HL-60/S4 treated with retinoic acid at 250 ng/mL for 4 days and 3 days (cell line): ENCODE measurements around the gene DAZAP1.
"Not testable (repeated sequence)": the region's sequence is repeated elsewhere in the genome, so short reads cannot be mapped to it uniquely, and the experiment has no call there.

Experiments used
- in situ Hi-C: fragments of 300-500 bp; cut with MboI; formaldehyde crosslinking; loops from 2 replicates; pipeline ENCODE4 v1.7.0; 2022; ENCODE audit warnings: low sequenced_read_pairs

Gene DAZAP1

GRCh38 chr19:1438933-1439354 lies 31.6 kb downstream of the DAZAP1 start:
- in situ Hi-C loops = no loop called here

DNA sequence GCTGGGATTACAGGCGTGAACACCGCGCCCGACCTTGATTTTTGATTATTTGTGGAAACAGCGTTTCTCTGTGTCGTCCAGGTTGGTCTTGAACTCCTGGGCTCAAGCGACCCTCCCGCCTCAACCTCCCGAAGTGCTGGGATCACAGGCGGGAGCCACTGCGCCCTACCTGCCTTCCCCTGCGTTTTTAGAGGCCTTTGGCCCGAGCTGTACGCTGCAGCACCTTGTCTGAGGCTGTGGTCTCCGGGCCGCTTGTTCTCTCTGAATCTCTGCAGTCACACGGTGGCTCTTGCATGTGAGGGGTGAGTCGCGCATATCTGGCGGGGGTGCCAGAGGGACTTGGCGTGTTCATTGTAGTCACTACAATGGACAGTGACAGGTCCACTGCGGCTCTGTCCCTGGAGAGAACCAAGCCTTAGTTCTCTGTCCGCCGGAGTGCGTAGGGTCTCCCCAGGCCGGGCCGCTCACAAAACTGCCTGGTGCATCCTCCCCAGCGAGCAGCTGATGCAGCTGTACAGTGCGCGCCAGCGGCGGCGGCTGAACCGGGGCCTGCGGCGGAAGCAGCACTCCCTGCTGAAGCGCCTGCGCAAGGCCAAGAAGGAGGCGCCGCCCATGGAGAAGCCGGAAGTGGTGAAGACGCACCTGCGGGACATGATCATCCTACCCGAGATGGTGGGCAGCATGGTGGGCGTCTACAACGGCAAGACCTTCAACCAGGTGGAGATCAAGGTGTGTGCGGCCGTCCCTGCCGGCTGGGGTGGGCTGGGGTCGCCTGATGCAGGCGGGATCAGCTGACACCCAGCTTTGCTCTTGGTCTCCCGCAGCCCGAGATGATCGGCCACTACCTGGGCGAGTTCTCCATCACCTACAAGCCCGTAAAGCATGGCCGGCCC lies 32.4 kb downstream of the DAZAP1 start:
- in situ Hi-C loops = not testable (repeated sequence)

GRCh38 chr19:1440418-1440801 lies 33.0 kb downstream of the DAZAP1 start:
- in situ Hi-C loops = no loop called here

DNA sequence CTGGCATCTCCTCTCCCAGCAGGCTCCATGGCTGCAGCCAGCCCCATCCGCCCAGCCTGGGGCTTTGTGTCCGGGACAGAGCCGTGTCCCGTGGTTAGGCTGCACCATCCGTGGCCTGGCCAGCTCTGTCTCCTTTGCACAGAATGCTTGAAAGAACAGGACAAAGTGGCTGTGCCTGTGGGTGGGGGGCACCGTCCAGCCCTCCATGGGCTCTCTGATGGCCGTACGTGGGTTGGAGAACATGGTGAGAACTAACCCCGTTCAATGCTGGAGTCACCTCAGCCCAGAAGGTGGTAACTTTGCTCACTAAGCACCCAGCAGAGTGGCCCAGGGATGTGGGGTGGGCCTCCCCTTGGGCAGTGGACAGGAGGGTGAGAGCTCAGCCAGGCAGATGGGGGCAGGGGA lies 33.6 kb downstream of the DAZAP1 start:
- in situ Hi-C loops = no loop called here

- in situ Hi-C loops = no loop called here
Observed at GRCh38 chr19:1441677-1442438, 34.5 kb downstream of the DAZAP1 start.

DNA sequence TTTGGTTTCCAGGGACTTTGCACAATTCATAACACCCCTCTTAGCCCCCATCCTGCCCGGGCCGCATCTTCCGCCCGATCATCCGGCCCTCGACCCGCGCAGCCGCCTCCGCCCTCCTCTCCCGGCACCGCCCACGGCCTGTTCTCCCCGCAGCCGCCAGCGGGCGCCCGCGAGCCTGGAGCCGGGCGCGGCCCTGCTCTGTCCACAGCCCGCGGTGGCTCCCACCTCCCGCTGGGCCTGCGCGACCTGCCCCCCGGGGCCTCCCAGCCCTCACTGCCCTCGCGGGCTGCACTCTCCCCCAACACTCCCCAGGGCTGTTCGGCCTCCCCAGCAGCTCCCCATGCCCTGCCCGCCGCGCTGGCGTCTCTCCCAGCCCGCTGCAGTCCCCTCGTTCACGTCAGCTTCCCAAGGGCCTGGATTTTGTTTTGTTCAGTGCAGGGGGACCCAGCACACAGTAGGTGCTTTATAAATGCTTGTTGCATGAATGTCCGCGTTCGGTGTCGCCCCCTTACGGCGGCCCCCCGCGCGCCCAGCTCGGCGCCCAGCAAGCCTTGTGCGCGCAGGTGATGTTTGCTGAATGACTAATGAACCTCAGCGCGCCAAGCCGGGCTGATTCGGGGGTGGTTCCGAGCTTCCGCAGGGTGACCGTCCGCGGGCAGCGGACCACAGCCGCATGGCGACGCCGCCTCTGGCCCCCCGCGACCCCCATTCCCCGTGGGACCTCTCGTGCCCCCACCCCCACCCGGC lies 38.0 kb downstream of the DAZAP1 start:
- in situ Hi-C loops = no loop called here

GRCh38 chr19:1445932-1446712 lies 38.7 kb downstream of the DAZAP1 start:
- in situ Hi-C loops = no loop called here

- in situ Hi-C loops = no loop called here
Observed at GRCh38 chr19:1446713-1447481, 39.5 kb downstream of the DAZAP1 start.

- in situ Hi-C loops = no loop called here
Observed at GRCh38 chr19:1447504-1447903, 40.1 kb downstream of the DAZAP1 start.

DNA sequence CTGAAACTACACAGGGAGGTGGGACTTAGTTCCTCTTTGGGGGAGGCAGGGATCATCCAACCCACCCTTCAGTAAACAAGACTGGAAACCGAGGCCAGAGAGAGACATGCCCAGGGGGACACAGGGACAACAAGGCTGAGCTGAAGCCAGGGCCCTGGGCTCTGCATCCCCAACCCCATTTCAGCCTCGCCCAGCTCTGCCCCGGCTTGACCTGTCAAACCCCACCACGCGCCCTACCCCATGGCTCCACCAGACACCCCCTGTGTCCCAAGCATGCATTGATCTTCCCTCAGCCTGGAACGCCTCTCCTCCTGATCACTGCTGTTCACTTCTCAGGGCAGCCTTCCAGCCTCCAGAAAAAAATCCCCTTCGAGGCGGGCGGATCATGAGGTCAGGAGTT lies 40.6 kb downstream of the DAZAP1 start:
- in situ Hi-C loops = no loop called here

DNA sequence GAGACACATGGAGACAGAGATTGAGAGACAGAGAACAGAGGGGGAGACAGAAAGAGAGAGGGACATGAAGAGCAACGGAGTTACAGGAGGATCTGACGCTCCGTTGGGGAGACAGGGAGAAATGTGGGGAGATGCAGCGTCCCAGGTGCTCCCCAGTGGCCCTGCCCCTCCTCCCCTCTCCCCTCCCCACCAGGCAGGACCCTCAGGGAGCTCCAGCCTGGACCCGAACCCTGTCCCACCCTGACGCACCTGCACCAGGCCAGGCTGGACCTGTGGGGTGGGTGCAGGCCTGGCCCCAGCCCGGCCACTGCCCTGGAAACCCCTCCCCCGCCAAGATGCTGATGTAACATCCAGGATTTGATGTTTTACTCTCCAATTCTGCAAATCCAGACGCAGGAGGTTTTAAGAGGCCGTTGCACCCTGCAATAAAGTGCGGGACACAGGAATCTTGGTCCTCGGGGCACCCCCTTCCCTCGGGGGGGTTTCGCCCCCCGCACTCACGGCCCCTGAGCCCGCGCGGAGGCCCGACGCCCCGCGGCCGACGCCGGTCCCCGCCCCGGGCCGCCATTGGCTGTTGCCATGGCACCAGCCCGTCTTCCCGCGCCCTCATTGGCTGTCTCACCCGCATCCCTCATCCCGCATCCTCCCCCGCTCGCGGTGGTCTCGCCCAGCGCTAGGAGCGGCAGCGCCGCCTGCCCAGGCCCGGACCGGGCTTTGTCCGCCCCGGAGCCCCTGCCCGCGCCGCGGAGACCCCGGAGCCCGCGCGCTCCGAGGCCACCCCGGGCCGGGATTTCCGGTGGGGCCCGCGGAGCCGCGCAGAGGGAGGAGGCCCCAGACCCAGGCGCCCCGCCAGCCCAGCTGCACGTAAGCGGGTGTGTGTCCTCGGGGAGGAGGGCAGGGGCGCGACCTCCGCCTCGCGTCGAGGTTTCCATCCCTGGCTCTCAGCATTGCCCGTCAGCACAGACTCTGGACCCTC lies 42.4 kb downstream of the DAZAP1 start, which contains the start of gene APC2:
Gene APC2, plus strand, starts transcription at position 655 of the 976 bp plus-strand sequence. CDS start 2,881 bp downstream, outside the sequence.
- in situ Hi-C loops = no loop called here

DNA sequence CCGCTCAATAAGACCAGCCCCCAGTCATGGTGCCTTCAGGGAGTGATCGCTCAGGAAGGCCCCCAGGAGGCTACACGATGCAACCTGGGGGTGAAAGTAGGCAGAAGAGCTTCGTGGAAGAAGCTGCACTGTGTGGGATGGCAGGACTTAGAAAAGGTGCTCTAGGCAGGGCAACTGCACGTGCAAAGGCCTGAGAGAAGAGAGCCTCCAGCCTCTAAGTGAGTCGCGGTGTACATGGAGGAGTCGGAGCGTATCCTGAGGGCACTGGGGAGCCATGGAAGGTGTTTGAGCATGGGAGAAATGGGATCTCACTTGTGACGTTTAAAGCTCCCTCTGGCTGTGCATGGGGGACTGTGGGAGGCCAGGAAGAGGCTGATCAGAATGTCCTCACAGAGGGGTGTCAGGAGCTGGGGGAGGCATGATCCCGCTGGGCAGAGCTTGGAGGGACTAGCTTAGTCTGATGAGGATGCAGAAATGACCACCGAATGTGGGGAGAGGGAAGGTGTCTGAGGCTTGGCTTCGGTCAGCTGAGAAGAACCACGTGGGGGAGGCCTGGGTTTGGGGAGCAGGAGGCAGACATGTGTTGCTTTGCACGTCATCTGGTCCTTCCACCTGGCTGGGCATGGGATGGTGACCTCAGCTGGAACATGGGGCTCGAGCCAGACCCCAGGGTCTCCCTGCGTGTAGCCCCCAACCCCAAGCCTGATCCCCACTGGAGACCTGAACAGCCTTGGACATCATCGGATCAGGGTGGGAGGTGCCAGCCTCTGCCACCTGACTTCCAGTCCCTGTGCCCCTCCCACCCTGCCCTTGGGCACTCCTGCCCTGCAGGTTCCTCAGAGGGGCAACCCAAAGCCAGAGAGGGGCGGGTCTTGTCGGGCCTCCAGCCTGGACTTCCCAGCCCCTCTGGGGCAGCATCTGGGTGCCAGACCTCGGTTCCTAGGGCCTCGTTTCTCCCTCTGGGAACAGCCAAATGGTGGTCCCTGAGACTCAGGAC lies 43.6 kb downstream of the DAZAP1 start:
- in situ Hi-C loops = no loop called here

GRCh38 chr19:1451916-1452801 lies 44.8 kb downstream of the DAZAP1 start:
- in situ Hi-C loops = no loop called here

- in situ Hi-C loops = no loop called here
Observed at GRCh38 chr19:1452802-1453524, 45.6 kb downstream of the DAZAP1 start.

- in situ Hi-C loops = no loop called here
Observed at GRCh38 chr19:1453525-1454364, 46.4 kb downstream of the DAZAP1 start.
